Subcutaneous adipose tissue (tissue), 4 donors: ENCODE measurements around the gene TMEM269. TPM values are rescaled to one million over a fixed set of nuclear protein-coding genes. Genes with fewer than 3 reads are reported as not detected.

Experiments
- total RNA-seq, 4 donors: library from RNA; depleted of rRNA; stranded (reverse); fragments of >200 nt; gene quantifications; one replicate each; pipeline ENCODE4 v1.1.0, GENCODE V29; 2016
- TF ChIP-seq, protein P1 (sequence below): fragments of 450-650 bp; IDR thresholded peaks from one replicate; pipeline ENCODE4 v1.5.1; 2016; ENCODE audit warnings: low read depth, mild to moderate bottlenecking, control low read depth, antibody characterized with exemption, moderate library complexity

The TMEM269 gene
- total RNA-seq, 4 donors from 2014 or later: 0.51 TPM; not detected in 3

- TF ChIP-seq, protein P1, sequence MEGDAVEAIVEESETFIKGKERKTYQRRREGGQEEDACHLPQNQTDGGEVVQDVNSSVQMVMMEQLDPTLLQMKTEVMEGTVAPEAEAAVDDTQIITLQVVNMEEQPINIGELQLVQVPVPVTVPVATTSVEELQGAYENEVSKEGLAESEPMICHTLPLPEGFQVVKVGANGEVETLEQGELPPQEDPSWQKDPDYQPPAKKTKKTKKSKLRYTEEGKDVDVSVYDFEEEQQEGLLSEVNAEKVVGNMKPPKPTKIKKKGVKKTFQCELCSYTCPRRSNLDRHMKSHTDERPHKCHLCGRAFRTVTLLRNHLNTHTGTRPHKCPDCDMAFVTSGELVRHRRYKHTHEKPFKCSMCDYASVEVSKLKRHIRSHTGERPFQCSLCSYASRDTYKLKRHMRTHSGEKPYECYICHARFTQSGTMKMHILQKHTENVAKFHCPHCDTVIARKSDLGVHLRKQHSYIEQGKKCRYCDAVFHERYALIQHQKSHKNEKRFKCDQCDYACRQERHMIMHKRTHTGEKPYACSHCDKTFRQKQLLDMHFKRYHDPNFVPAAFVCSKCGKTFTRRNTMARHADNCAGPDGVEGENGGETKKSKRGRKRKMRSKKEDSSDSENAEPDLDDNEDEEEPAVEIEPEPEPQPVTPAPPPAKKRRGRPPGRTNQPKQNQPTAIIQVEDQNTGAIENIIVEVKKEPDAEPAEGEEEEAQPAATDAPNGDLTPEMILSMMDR: no peak
Observed at GRCh38 chr1:42837709-42838108, 52.9 kb downstream of the TMEM269 start.

DNA sequence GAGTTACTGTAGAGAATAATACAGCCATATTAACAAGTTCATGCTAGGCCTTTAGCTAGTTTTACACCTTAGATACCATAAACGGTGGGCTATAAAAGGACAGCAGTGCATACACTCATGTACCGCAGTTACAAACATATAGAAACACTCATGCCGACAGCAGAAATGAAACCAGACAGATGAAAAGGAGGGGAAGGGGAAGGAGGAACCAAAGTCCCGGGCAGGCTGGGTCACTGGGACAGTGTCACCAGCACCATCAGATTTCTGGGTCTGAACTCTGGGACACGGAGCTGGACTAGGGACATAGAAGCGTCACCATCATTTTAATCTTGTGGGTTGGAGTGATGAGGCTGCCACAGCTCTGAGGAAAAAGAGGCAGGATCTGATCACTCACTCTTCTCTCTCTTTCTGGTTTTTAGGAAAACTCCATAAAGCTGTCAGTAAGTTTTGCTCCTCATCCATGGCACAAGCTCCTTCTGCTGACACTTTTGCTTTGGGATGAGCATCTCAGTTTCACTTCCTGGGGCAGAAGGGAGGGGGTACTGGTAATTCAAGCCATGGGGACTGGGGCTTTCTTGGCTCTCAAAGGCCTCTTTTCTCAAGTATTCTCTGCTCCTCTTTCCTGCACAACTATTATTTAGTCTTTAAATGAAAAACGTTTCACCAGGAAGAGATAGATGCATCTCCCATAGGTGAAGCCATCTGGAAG lies 53.8 kb downstream of the TMEM269 start:
- TF ChIP-seq, protein P1: no peak

- TF ChIP-seq, protein P1: no peak
Observed at GRCh38 chr1:42841010-42841409, 56.2 kb downstream of the TMEM269 start.

DNA sequence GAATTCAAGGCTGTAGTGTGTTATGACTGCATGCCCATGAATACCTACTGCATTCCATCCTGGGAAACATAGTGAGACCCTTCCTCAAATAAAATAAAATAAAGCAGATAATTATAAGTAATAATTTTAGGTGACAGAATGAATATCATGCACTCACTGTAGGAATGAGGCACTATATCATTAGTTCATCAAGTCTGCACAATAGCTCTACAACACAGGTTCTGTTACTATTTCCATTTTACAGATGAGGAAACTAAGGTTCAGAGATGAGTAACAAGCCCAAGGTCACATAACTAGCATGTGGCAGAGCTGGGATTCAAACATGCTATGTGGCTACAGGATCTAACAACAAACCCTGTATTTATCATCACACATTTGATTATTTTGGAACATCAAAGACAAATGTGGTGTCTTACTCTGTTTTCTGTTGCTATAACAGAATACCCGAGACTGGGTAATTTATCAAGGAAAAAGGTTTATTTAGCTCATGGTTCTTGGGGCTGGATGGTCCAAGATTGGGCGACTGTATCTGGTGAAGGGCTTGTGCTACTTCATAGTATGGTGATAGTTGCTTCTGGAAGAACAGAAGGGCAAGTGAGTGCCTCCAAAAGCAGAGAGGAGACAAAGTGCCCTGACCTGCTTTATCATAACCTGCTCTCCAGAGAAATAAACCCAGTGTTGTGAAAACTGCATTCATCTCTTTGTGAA lies 56.8 kb downstream of the TMEM269 start:
- TF ChIP-seq, protein P1: no peak

DNA sequence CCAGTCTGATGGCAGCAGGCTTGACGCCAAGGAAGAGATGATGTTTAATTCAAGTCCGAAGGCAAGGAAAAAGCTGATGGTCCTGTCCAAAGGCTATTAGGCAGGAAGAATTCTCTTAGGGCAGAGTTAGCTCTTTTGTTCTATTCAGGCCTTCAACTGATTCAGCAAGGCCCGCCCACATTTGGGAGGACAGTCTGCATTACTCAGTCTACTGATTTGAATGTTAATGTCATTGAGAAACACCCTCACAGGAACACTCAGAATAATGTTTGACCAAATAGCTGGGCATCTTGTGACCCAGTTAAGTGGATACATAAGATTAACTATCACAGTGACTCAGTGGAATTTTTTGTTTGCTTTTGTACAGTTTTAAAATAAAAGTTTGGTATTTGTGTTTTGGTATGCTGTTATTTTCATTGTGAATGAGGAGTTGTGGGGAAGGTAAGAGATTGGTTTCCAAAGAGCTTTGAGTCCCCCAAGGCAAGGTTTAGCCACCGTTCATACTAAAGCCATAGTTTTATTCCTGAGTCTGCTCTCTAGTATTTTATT lies 59.9 kb downstream of the TMEM269 start:
- TF ChIP-seq, protein P1: no peak

GRCh38 chr1:42845193-42845592 lies 60.4 kb downstream of the TMEM269 start:
- TF ChIP-seq, protein P1: no peak

DNA sequence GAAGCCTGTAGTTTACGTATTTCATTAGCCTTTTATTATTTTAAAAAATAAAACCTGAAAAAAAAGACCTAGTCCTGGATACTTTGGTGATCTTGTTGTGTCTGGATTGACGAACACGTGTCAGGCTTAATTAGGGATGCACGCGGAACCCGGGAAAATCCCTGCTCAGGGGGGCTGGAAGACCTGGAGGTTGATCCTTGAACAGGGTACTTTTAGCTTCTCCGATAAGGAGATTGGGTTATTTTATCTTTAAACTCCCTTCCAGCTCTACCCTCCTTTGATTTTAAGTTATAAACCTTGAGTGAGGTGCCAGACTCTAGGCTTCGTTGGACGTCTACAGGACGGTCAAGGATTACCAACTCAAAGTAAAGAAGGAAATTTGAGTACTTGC lies 61.1 kb downstream of the TMEM269 start:
- TF ChIP-seq, protein P1: no peak
